K562 (cell line): Measurements from ENCODE around the gene ATP5PD. TPM values are rescaled to one million over a fixed set of nuclear protein-coding genes. Genes with fewer than 3 reads are reported as not detected.

ENCODE experiments used
- ATAC-seq: fragments of 200-7000 bp; cut with Tn5 transposase; 3 replicates; pipeline ENCODE4 v1.9.1; 2020; ENCODE audit warnings: moderate library complexity
- BruUV-seq: library from RNA; stranded (reverse); fragments of 400-500 nt; replicated peaks from 2 replicates; lab custom pipeline; 2021; lab: Mats Ljungman, UMichigan
- CTCF ChIA-PET: fragments of 300-600 bp; formaldehyde crosslinking; extraction: SDS; loops from one replicate; lab custom pipeline; 2021; ENCODE audit warnings: low intra/inter-chr PET ratio; lab: Yijun Ruan, JAX
- POLR2A ChIA-PET: fragments of 300-600, 350-650 bp; sonication (Branson Sonifier 250); formaldehyde crosslinking; extraction: SDS; loops from one replicate; lab custom pipeline; 2021; ENCODE audit warnings: antibody characterized with exemption, inconsistent platforms; lab: Yijun Ruan, JAX
- DNase-seq, 4 experiments: peaks; one replicate each; pipeline versions ENCODE4 v3.0.0 to v3.0.0-alpha.2; 2011 to 2018; ENCODE audit warnings: low spot score in 3 of 4, mixed read lengths in 3 of 4; ENCODE audit errors: extremely low read depth in 1 of 4
- FAIRE-seq: peaks from 2 replicates; lab custom pipeline; 2011; peaks lifted over from hg19 to GRCh38; lab: Jason Lieb, UNC
- H2AFZ ChIP-seq: 2 replicates; pipeline ENCODE4 v1.6.0; 2011; ENCODE audit warnings: low read depth, low read length, control low read depth, inconsistent platforms
- H3K27ac ChIP-seq: fragments of 200-600 bp; 3 replicates; pipeline ENCODE4 v1.8.0; 2011; ENCODE audit warnings: low read depth, mild to moderate bottlenecking, control low read depth, inconsistent platforms, low read length, moderate library complexity, mixed read lengths; ENCODE audit errors: extremely low read depth
- H3K27me3 ChIP-seq, 2 experiments: fragments of 300-600 bp in 1 of 2; 2 replicates in 1 of 2; 3 replicates in 1 of 2; pipeline versions ENCODE4 v1.6.0 to v1.8.0; 2011; ENCODE audit warnings: inconsistent platforms in 2 of 2, low read length in 2 of 2, mild to moderate bottlenecking in 1 of 2, mixed read lengths in 1 of 2, moderate library complexity in 1 of 2; ENCODE audit not compliant: control insufficient read depth in 2 of 2, insufficient read depth in 2 of 2
- H3K36me3 ChIP-seq: fragments of 300-600 bp; 3 replicates; pipeline ENCODE4 v1.8.0; 2011; ENCODE audit warnings: mild to moderate bottlenecking, low read length, inconsistent platforms; ENCODE audit not compliant: control insufficient read depth, insufficient read depth
- H3K4me1 ChIP-seq, 2 experiments: fragments of 200-600 bp in 1 of 2; replicated peaks in 1 of 2; 2 replicates in 1 of 2; 3 replicates in 1 of 2; pipeline versions ENCODE4 v1.5.1 to v1.8.0; 2011; ENCODE audit warnings: inconsistent platforms in 2 of 2, low read length in 2 of 2, mild to moderate bottlenecking in 1 of 2, mixed read lengths in 1 of 2, moderate library complexity in 1 of 2; ENCODE audit not compliant: control insufficient read depth in 2 of 2, insufficient read depth in 2 of 2
- H3K4me2 ChIP-seq: 2 replicates; pipeline ENCODE4 v1.6.1; 2011; ENCODE audit warnings: low read length, control low read depth, inconsistent platforms, mixed read lengths; ENCODE audit not compliant: insufficient read depth
- H3K4me3 ChIP-seq: fragments of 200-600 bp; sonication (generic), shearing (Covaris generic); 2 replicates; pipeline ENCODE4 v1.5.1; 2016; ENCODE audit warnings: control low read depth, inconsistent platforms
- H3K79me2 ChIP-seq: fragments of 200-600 bp; 3 replicates; pipeline ENCODE4 v1.8.0; 2011; ENCODE audit warnings: low read length, inconsistent platforms; ENCODE audit not compliant: control insufficient read depth, insufficient read depth
- H3K9ac ChIP-seq, 2 experiments: 2 replicates each; pipeline versions ENCODE4 v1.6.0 to v1.6.1; 2011; ENCODE audit warnings: low read depth in 2 of 2, low read length in 2 of 2, control low read depth in 1 of 2, inconsistent platforms in 1 of 2, mild to moderate bottlenecking in 1 of 2, mixed read lengths in 1 of 2; ENCODE audit not compliant: insufficient read depth in 1 of 2
- H3K9me1 ChIP-seq: one replicate; pipeline ENCODE4 v1.6.0; 2011; ENCODE audit warnings: inconsistent platforms, mild to moderate bottlenecking, low read length, moderate library complexity; ENCODE audit not compliant: control insufficient read depth, insufficient read depth
- H3K9me3 ChIP-seq: replicated peaks from 2 replicates; pipeline ENCODE4 v1.5.1; 2011; ENCODE audit warnings: low read depth, low read length, inconsistent platforms; ENCODE audit not compliant: control insufficient read depth, insufficient read depth
- H4K20me1 ChIP-seq: replicated peaks from 2 replicates; pipeline ENCODE4 v1.6.1; 2011; ENCODE audit warnings: low read length, inconsistent platforms, mixed read lengths; ENCODE audit not compliant: control insufficient read depth, insufficient read depth
- ELF1 ChIP-seq: fragments of 200-800 bp; sonication (Bioruptor generic); IDR thresholded peaks from 2 replicates; pipeline ENCODE4 v1.6.1; 2016; ENCODE audit warnings: missing genetic modification characterization, missing compliant biosample characterization
- NFXL1 ChIP-seq: fragments of 450-650 bp; formaldehyde crosslinking; IDR thresholded peaks from 2 replicates; pipeline ENCODE4 v1.4.0; 2021; ENCODE audit warnings: mild to moderate bottlenecking
- SMARCB1 ChIP-seq: IDR thresholded peaks from 2 replicates; pipeline ENCODE4 v1.6.1; 2011; ENCODE audit warnings: improper control_type of control experiment, low read depth; ENCODE audit not compliant: insufficient read length
- ZC3H4 ChIP-seq: sonication (generic); formaldehyde crosslinking; IDR thresholded peaks from 2 replicates; pipeline ENCODE4 v1.9.0; 2021; ENCODE audit warnings: missing genetic modification reagents, borderline replicate concordance
- ZNF316 ChIP-seq: fragments of 450-650 bp; IDR thresholded peaks from 2 replicates; pipeline ENCODE4 v1.6.1; 2016
- WGBS: fragments of 100-300 bp; shearing (Covaris generic); methylation state at CpG from one replicate; pipeline ENCODE4 v1.1.6; 2016; ENCODE audit warnings: low coverage, mixed read lengths; ENCODE audit not compliant: insufficient coverage; ENCODE audit errors: missing lambda C conversion rate; 5-methylcytosine and 5-hydroxymethylcytosine counted together
- in situ Hi-C: fragments of 300-500 bp; cut with MboI; formaldehyde crosslinking; loops from 4 replicates; pipeline ENCODE4 v1.15.0; 2018; ENCODE audit warnings: inconsistent platforms, mixed read lengths
- intact Hi-C: fragments of 100-400 bp; cut with micrococcal nuclease; formaldehyde crosslinking; loops from 2 replicates; pipeline ENCODE4 v1.14.2; 2022
- polyA plus RNA-seq, 8 experiments: library from polyadenylated mRNA; depleted of rRNA in 4 of 8; stranded (reverse) in 5 of 8; unstranded in 3 of 8; fragments of >200 nt; fragmentation: Nextera tagmentation in 2 of 8; fragmentation: Illumina TruSeq in 1 of 8; extraction: Ambion mirVana in 2 of 8; extraction: Trizol in 1 of 8; gene quantifications; 2 replicates each; pipeline versions ENCODE4 v1.2.1 to v1.2.3, GENCODE V29; 2011 to 2014; ENCODE audit warnings: inconsistent platforms in 1 of 8, missing spikeins in 1 of 8
- total RNA-seq, 7 experiments: library from RNA; depleted of rRNA in 6 of 7; stranded (reverse); fragments of >200 nt in 6 of 7; fragmentation: Illumina TruSeq in 2 of 7; extraction: Trizol in 2 of 7; gene quantifications; 2 replicates each; pipeline versions ENCODE4 v1.2.1 to v1.2.3, GENCODE V29; 2011 to 2021; ENCODE audit warnings: low replicate concordance in 1 of 7

ATP5PD gene
- total and polyA plus RNA-seq, 9 of the 15 experiments (the other 6 are each of a cell fraction or from before 2014, with no cell fraction given) = 271 to 828 (median 432) TPM

DNA sequence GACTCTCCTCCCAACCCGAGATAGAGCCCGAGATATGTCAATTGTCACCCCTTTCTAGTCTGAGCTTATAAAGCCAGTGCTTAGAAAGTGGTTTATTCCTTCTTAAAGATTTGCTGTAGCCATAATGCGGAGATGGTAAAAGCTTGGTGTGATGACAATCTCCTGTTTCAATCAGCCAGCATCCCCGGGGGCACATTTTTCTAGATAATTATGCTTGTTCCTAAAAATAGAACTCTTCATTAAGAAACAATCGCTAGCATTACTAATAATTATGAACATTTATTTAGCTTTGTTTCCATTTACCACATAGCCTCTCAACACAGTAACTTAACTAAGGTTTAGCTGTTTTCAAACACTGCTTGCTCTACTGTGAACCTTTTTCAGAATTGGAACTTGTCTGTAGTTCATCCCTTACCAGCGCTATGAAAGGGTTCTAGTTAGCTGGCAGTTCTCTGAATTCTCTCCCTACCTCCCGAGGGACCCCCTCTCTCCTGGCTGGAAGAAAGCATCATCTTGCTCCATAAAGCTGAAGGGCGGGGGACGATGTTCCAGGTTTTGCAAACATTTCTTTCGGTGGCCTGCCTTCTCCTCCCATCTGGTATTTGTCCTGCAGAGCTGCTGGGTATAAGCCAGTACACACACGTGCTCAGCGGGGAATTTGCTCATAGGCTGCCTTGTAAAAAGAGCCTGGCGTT is 35.2 kb downstream of the ATP5PD start:
- no peak overlapping the region for H3K27ac ChIP-seq
- H3K9ac ChIP-seq = peak overlapping the region in 1 of 2 experiments; percentile 92; a peak in 2 of 4 replicates
- peaks cover 31% of the 10 kb centered on the region for H3K79me2 ChIP-seq
- H2AFZ ChIP-seq = peak overlapping the region; percentile 83
- ATAC-seq = no peak
- ChIA-PET POLR2A (interaction anchor here (0.6 to 4.7 kb wide), 25 partner anchors 8 to 170 kb away, joined by 3 to 26 read pairs (median 4); partner anchors contain the start of genes ATP5PD, CDR2L, KCTD2 and NT5C), CTCF (interaction anchor here (1.1 to 1.9 kb wide), 4 partner anchors 22 to 190 kb away, joined by 3 to 8 read pairs (median 4); no protein-coding TSS in a partner anchor)
- FAIRE-seq = no peak
- DNase-seq = peak in 2 of 4 experiments; percentile 5 to 8
- H3K4me1 ChIP-seq = peaks cover 14 to 15% of the 10 kb centered on the region in 2 experiments; a peak in 4 of 5 replicates
- WGBS = 68% methylated on average over 13 of the region's 13 CpGs
- no peaks in the 10 kb centered on the region for H3K27me3 ChIP-seq
- BruUV-seq = no TSS peak
- TF ChIP-seq ZNF316 = no peak
- TF ChIP-seq SMARCB1 = no peak
- no peak for TF ChIP-seq NFXL1 (CRISPR knock-in tag)
- TF ChIP-seq ZC3H4 (CRISPR knock-in tag) = 0 out of 2 replicates have a peak, but pooled peaks have one; percentile 62
- 0 out of 2 replicates have a peak, but pooled peaks have one; percentile 20 for TF ChIP-seq ELF1 (tag)
- peaks cover under 1% of the 10 kb centered on the region for H3K9me1 ChIP-seq
- H3K36me3 ChIP-seq = peaks cover 13% of the 10 kb centered on the region; the same call in 2 of the 3 replicates
- no peaks in the 10 kb centered on the region for H3K9me3 ChIP-seq
- H4K20me1 ChIP-seq = no peaks in the 10 kb centered on the region
- intact Hi-C loops (no loop called here), in situ Hi-C loops (no loop called here)
- H3K4me2 ChIP-seq = peak overlapping the region; percentile 85
- H3K4me3 ChIP-seq = no peak overlapping the region; the same call in 1 of the 2 replicates
